Stomach (tissue), 4 donors: ENCODE results near the gene GPR15LG.

Experiments used
- EP300 ChIP-seq: sonication (generic); formaldehyde crosslinking; IDR thresholded peaks from one replicate; pipeline ENCODE4 v1.6.1; 2017; ENCODE audit warnings: antibody characterized with exemption
- POLR2A ChIP-seq, 4 donors: fragments of 450-650 bp; IDR thresholded peaks; one replicate each; pipeline ENCODE4 v1.6.1; 2016; ENCODE audit warnings: antibody characterized with exemption in 4 of 4, control low read depth in 2 of 4, mild to moderate bottlenecking in 1 of 4, moderate library complexity in 1 of 4
- TF ChIP-seq, protein P1 (sequence below), 7 experiments: fragments of 450-650 bp in 4 of 7; fragments of 200-600 bp in 3 of 7; sonication (generic) in 3 of 7; IDR thresholded peaks; one replicate each; pipeline ENCODE4 v1.5.1; 2016 to 2019; ENCODE audit warnings: antibody characterized with exemption in 7 of 7, control low read depth in 2 of 7, mild to moderate bottlenecking in 1 of 7

DNA sequence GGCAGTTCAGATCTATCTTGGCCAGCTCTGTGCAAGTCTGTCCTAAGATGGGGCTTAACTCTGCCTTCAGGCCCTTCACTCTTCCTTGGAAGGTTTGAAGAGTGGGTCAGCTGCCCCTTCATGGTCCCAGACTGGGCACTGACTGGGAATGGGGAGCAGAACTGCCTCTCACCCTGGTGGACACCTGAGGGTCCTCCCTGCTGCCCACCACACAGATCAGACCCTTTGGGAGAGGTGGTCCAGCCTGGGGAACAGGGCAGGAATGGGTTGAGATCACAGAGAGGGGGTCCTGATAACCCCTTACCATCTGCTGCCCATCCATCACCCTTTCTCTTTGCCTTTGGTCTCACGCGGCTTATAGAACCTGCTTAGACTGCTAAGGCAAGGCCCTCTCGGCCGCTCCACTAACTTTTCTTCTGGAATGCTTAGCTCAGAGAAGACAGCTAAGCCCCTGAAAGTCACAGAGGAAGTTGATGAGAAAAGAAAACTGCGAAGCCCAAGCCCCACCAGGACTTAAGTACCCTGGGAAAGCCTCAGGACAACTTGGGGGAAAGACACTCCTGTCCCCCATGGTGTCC is 20.3 kb downstream of the GPR15LG start:
- TF ChIP-seq, protein P1, sequence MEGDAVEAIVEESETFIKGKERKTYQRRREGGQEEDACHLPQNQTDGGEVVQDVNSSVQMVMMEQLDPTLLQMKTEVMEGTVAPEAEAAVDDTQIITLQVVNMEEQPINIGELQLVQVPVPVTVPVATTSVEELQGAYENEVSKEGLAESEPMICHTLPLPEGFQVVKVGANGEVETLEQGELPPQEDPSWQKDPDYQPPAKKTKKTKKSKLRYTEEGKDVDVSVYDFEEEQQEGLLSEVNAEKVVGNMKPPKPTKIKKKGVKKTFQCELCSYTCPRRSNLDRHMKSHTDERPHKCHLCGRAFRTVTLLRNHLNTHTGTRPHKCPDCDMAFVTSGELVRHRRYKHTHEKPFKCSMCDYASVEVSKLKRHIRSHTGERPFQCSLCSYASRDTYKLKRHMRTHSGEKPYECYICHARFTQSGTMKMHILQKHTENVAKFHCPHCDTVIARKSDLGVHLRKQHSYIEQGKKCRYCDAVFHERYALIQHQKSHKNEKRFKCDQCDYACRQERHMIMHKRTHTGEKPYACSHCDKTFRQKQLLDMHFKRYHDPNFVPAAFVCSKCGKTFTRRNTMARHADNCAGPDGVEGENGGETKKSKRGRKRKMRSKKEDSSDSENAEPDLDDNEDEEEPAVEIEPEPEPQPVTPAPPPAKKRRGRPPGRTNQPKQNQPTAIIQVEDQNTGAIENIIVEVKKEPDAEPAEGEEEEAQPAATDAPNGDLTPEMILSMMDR (IDR thresholded peaks at IDR 0.05): no peak
- TF ChIP-seq POLR2A (IDR thresholded peaks at IDR 0.05) (no peak), EP300 (no peak)
